SU-DHL-6 (cell line): ENCODE results near the gene GNPTG.

ENCODE experiments used
- CTCF ChIP-seq: fragments of 200-600 bp; sonication (generic); IDR thresholded peaks from one replicate; pipeline ENCODE4 v1.5.1; 2017; ENCODE audit warnings: antibody characterized with exemption, mild to moderate bottlenecking, low read length, moderate library complexity; ENCODE audit not compliant: insufficient read depth, poor library complexity, severe bottlenecking
- EZH2phosphoT487 ChIP-seq: fragments of 200-600 bp; sonication (generic), shearing (Covaris generic); conservative IDR thresholded peaks from 2 replicates; pipeline ENCODE4 v1.6.1; 2018; ENCODE audit warnings: mild to moderate bottlenecking, antibody characterized with exemption, low read length, moderate library complexity, mixed read lengths

- TF ChIP-seq CTCF (no peak), EZH2phosphoT487 (no peak)
Observed at GRCh38 chr16:1403036-1403435, 51.3 kb downstream of the GNPTG start.
